A549 (cell line): ENCODE measurements around the gene INSC. TPM values are rescaled to one million over a fixed set of nuclear protein-coding genes. Genes with fewer than 3 reads are reported as not detected.
A peak's percentile ranks its signal among the peaks of the same experiment; 100 is the strongest.

Experiments used
- ATAC-seq, 2 experiments: fragments of 200-7000 bp in 1 of 2; fragments of >200 bp in 1 of 2; cut with Nextera tagmentation in 1 of 2; cut with Tn5 transposase in 1 of 2; 3 replicates each; pipeline versions ENCODE4 v1.8.0 to v1.9.1; 2018 to 2020; ENCODE audit warnings: mild to moderate bottlenecking in 1 of 2, moderate library complexity in 1 of 2
- CTCF ChIA-PET: fragments of 300-600 bp; sonication (Branson Sonifier 250); formaldehyde crosslinking; extraction: SDS; loops from one replicate; lab custom pipeline; 2021; ENCODE audit warnings: antibody characterized with exemption, inconsistent platforms; lab: Yijun Ruan, JAX
- POLR2A ChIA-PET: fragments of 350-600 bp; formaldehyde crosslinking; extraction: SDS; loops from one replicate; lab custom pipeline; 2021; ENCODE audit warnings: antibody characterized with exemption, inconsistent platforms; lab: Yijun Ruan, JAX
- DNase-seq, 2 experiments: peaks; one replicate each; pipeline versions ENCODE4 v3.0.0 to v3.0.0-alpha.2; 2011 to 2016; ENCODE audit warnings: low read depth in 1 of 2, low spot score in 1 of 2
- FAIRE-seq: peaks from 2 replicates; lab custom pipeline; 2011; peaks lifted over from hg19 to GRCh38; lab: Jason Lieb, UNC
- H3K27ac ChIP-seq, 2 experiments: fragments of >200 bp; sonication (Bioruptor Twin); formaldehyde crosslinking; 3 replicates each; pipeline ENCODE4 v1.5.1; 2016 to 2017
- H3K4me1 ChIP-seq: fragments of >200 bp; sonication (Bioruptor Twin); formaldehyde crosslinking; 3 replicates; pipeline ENCODE4 v1.6.1; 2016
- H3K4me2 ChIP-seq: fragments of >200 bp; sonication (Bioruptor Twin); formaldehyde crosslinking; 3 replicates; pipeline ENCODE4 v1.6.1; 2016
- H3K4me3 ChIP-seq: fragments of >200 bp; sonication (Bioruptor Twin); formaldehyde crosslinking; 3 replicates; pipeline ENCODE4 v1.5.1; 2016
- H3K9me3 ChIP-seq: fragments of >200 bp; sonication (Bioruptor Twin); formaldehyde crosslinking; 3 replicates; pipeline ENCODE4 v1.6.1; 2016
- CEBPB ChIP-seq, 2 experiments: fragments of >200 bp in 1 of 2; sonication (Bioruptor Twin) in 1 of 2; formaldehyde crosslinking in 1 of 2; IDR thresholded peaks; 2 replicates each; pipeline ENCODE4 v1.6.1; 2012 to 2016
- CHD2 ChIP-seq: fragments of 150-350 bp; IDR thresholded peaks from 2 replicates; pipeline ENCODE4 v1.6.1; 2014; ENCODE audit warnings: low read length; ENCODE audit not compliant: partially characterized antibody
- CTCF ChIP-seq: fragments of >200 bp; sonication (Bioruptor Twin); formaldehyde crosslinking; IDR thresholded peaks from 3 replicates; pipeline ENCODE4 v1.5.1; 2016
- E2F6 ChIP-seq: IDR thresholded peaks from 2 replicates; pipeline ENCODE4 v1.6.1; 2012; ENCODE audit warnings: low read depth, borderline replicate concordance
- EHMT2 ChIP-seq: fragments of 200-600 bp; sonication (generic); IDR thresholded peaks from 2 replicates; pipeline ENCODE4 v1.6.1; 2016; ENCODE audit warnings: antibody characterized with exemption, low read depth, mild to moderate bottlenecking, moderate library complexity
- ELK1 ChIP-seq: fragments of 150-350 bp; IDR thresholded peaks from 2 replicates; pipeline ENCODE4 v1.6.1; 2014; ENCODE audit warnings: low read depth, mild to moderate bottlenecking, low read length
- FOXS1 ChIP-seq: fragments of 250-450 bp; sonication (Bioruptor Pico); IDR thresholded peaks from 2 replicates; pipeline ENCODE4 v1.5.0; 2020; ENCODE audit warnings: mild to moderate bottlenecking, moderate library complexity
- HES2 ChIP-seq: fragments of >200 bp; sonication (Bioruptor Twin); formaldehyde crosslinking; IDR thresholded peaks from 2 replicates; pipeline ENCODE4 v1.6.1; 2016
- MAZ ChIP-seq: fragments of 150-350 bp; IDR thresholded peaks from 2 replicates; pipeline ENCODE4 v1.6.1; 2014; ENCODE audit warnings: antibody characterized with exemption, low read depth, low read length, borderline replicate concordance
- NFE2L2 ChIP-seq: fragments of 150-350 bp; conservative IDR thresholded peaks from 2 replicates; pipeline ENCODE4 v1.6.1; 2014; ENCODE audit warnings: low read length
- RAD21 ChIP-seq, 2 experiments: fragments of >200 bp in 1 of 2; sonication (Bioruptor Twin) in 1 of 2; formaldehyde crosslinking in 1 of 2; IDR thresholded peaks in 1 of 2; conservative IDR thresholded peaks in 1 of 2; 2 replicates in 1 of 2; 3 replicates in 1 of 2; pipeline ENCODE4 v1.6.1; 2012 to 2018; ENCODE audit warnings: inconsistent platforms in 1 of 2
- RCOR1 ChIP-seq: fragments of 150-350 bp; IDR thresholded peaks from 2 replicates; pipeline ENCODE4 v1.6.1; 2014; ENCODE audit warnings: antibody characterized with exemption, low read length, low read depth
- RFX5 ChIP-seq: fragments of 450-650 bp; IDR thresholded peaks from 2 replicates; pipeline ENCODE4 v1.7.1; 2014; ENCODE audit warnings: antibody characterized with exemption, mild to moderate bottlenecking, moderate library complexity
- RNF2 ChIP-seq: fragments of 200-600 bp; sonication (generic); IDR thresholded peaks from 2 replicates; pipeline ENCODE4 v1.6.1; 2016; ENCODE audit warnings: low read depth, mild to moderate bottlenecking, antibody characterized with exemption, moderate library complexity, borderline replicate concordance
- SMC3 ChIP-seq: fragments of >200 bp; sonication (Bioruptor Twin); formaldehyde crosslinking; IDR thresholded peaks from 3 replicates; pipeline ENCODE4 v1.6.1; 2018; ENCODE audit warnings: inconsistent platforms
- USF2 ChIP-seq: fragments of 450-650 bp; IDR thresholded peaks from 2 replicates; pipeline ENCODE4 v1.6.1; 2014; ENCODE audit warnings: antibody characterized with exemption
- WGBS: methylation state at CpG from one replicate; pipeline ENCODE4 v1.1.6; 2017; ENCODE audit errors: missing lambda C conversion rate; 5-methylcytosine and 5-hydroxymethylcytosine counted together
- polyA plus RNA-seq, 4 experiments: library from polyadenylated mRNA; depleted of rRNA in 3 of 4; stranded (reverse); fragments of >200 nt; fragmentation: RNase III in 1 of 4; extraction: RNeasy Plus Mini Kit Qiagen cat#74134 plus additional on column Dnase treatment in 1 of 4; gene quantifications; 2 replicates in 3 of 4; 3 replicates in 1 of 4; pipeline ENCODE4 v1.2.3, GENCODE V29; 2011 to 2017

The INSC gene
- polyA plus RNA-seq, 2 of the 4 experiments (the other 2 are of a cell fraction) = not detected

- TF ChIP-seq USF2 (no peak), CHD2 (no peak)
These were observed 124.1 kb downstream of the INSC start (continued) for GRCh38 chr11:15238856-15239255.

GRCh38 chr11:15248749-15249148 is 134.0 kb downstream of the INSC start:
- no peak overlapping the region for H3K4me3 ChIP-seq
- CTCF ChIA-PET = no interaction called here
- no peaks in the 10 kb centered on the region for H3K4me1 ChIP-seq
- H3K27ac ChIP-seq = no peak overlapping the region
- FAIRE-seq = no peak
- no peak overlapping the region for H3K4me2 ChIP-seq
- POLR2A ChIA-PET = no interaction called here
- DNase-seq = no peak
- no peak for ATAC-seq
- WGBS = 46% methylated on average over 3 of the region's 3 CpGs
- no peak for TF ChIP-seq MAZ
- TF ChIP-seq RAD21 (conservative IDR thresholded peaks at IDR 0.05 in 1 of 2, IDR thresholded peaks at IDR 0.05 in 1 of 2) = no peak
- no peak for TF ChIP-seq RCOR1
- no peak for TF ChIP-seq FOXS1
- TF ChIP-seq EHMT2 = no peak
- no peak for TF ChIP-seq HES2
- no peak for TF ChIP-seq E2F6
- TF ChIP-seq CTCF = no peak
- no peak for TF ChIP-seq NFE2L2
- TF ChIP-seq RNF2 = no peak
- TF ChIP-seq RFX5 = no peak
- H3K9me3 ChIP-seq = no peaks in the 10 kb centered on the region

- Histone ChIP-seq H3K27ac (no peak overlapping the region; a peak in 1 of 6 replicates), H3K9me3 (no peaks in the 10 kb centered on the region), H3K4me1 (0 out of 3 replicates have a peak, but pooled peaks cover 2% of the 10 kb centered on the region), H3K4me2 (peak overlapping the region; percentile 7; the same call in 2 of the 3 replicates), H3K4me3 (no peak overlapping the region)
- FAIRE-seq = no peak
- TF ChIP-seq CEBPB (IDR thresholded peaks at IDR 0.05) (0 out of 4 replicates have a peak, but pooled peaks of 1 of the 2 experiments have one; percentile 20), SMC3 (0 out of 3 replicates have a peak, but pooled peaks have one; percentile 9), ELK1 (no peak), RAD21 (conservative IDR thresholded peaks at IDR 0.05 in 1 of 2, IDR thresholded peaks at IDR 0.05 in 1 of 2) (0 out of 5 replicates have a peak, but pooled peaks of 1 of the 2 experiments have one; percentile 19)
- ChIA-PET POLR2A (no interaction called here), CTCF (interaction anchor here (0.8 to 1.8 kb wide), 6 partner anchors 14 to 469 kb away, joined by 3 to 5 read pairs (median 4); no protein-coding TSS in a partner anchor)
- 16% methylated on average over 3 of the region's 3 CpGs for WGBS
- peak; percentile 89 to 92 for ATAC-seq
- DNase-seq = peak; percentile 38 to 62
These were observed 143.9 kb downstream of the INSC start for GRCh38 chr11:15258433-15259165.
